ENCODE results near the gene MOB1A. TPM values are rescaled to one million over a fixed set of nuclear protein-coding genes. Genes with fewer than 3 reads are reported as not detected.
"Not testable (repeated sequence)": the region's sequence is repeated elsewhere in the genome, so short reads cannot be mapped to it uniquely, and the experiment has no call there.

The MOB1A gene
- total RNA-seq, 1 donor from 2014 or later, result 94.6 TPM

DNA sequence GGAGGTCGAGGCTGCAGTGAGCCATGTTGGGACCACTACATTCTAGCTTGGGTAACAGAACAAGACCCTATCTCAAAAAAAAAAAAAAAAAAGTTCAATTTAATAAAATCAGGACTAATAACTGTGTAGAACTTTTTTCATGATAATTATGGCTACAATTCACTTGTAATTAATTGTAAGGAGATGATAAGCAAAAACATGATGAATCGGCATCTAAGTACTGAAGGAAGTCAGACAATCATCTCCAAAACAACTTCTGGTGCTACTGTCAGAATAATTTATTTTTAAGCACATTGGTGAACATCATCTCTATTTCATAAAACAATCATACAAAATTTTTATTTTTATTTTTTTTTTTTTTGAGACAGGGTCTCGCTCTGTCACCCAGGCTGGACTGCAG is 10.0 kb upstream of the MOB1A start:
- Mint-ChIP-seq H3K27me3 (ENCODE audit: low read depth) (peaks cover 31% of the 10 kb centered on the region), H3K4me1 (no peaks in the 10 kb centered on the region), H3K27ac (ENCODE audit: unreplicated experiment) (no peak overlapping the region), H3K9me3 (no peaks in the 10 kb centered on the region), H3K36me3 (ENCODE audit: low read depth) (no peaks in the 10 kb centered on the region), H3K4me3 (no peak overlapping the region)
- TF ChIP-seq, protein P1, sequence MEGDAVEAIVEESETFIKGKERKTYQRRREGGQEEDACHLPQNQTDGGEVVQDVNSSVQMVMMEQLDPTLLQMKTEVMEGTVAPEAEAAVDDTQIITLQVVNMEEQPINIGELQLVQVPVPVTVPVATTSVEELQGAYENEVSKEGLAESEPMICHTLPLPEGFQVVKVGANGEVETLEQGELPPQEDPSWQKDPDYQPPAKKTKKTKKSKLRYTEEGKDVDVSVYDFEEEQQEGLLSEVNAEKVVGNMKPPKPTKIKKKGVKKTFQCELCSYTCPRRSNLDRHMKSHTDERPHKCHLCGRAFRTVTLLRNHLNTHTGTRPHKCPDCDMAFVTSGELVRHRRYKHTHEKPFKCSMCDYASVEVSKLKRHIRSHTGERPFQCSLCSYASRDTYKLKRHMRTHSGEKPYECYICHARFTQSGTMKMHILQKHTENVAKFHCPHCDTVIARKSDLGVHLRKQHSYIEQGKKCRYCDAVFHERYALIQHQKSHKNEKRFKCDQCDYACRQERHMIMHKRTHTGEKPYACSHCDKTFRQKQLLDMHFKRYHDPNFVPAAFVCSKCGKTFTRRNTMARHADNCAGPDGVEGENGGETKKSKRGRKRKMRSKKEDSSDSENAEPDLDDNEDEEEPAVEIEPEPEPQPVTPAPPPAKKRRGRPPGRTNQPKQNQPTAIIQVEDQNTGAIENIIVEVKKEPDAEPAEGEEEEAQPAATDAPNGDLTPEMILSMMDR (conservative IDR thresholded peaks at IDR 0.05), result no peak
- no peak for DNase-seq (ENCODE audit: low read depth, low spot score)

DNA sequence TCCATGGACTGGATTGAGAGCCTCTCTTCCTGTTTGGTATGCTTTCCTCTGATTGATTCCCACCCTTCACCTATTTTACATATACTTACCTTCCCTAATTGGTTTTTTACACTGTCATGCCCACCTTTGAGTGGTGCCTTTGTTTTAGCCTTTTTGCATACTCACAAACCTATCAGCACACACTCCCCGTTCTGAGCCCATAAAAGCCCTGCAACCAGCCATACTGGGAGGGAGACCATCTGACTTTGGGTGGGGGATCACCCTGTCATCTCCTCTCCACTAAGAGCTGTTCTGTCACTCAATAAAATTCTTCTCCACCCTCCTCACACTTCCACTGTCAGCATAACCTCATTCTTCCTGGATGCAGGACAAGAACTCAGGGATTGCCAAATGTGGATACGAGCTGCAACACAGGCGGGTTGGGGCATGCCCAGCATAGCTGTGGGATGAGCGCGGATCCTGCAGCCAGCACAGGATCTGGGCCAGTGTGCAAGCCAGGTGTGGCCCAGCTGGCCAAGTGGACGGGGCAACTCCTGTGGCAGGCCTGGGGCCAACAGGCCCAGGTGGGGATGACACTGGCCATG is 9.4 kb upstream of the MOB1A start:
- TF ChIP-seq, protein P1 (conservative IDR thresholded peaks at IDR 0.05), result no peak
- no peak for DNase-seq (ENCODE audit: low read depth, low spot score)
- Mint-ChIP-seq H3K27ac (ENCODE audit: unreplicated experiment) (no peak overlapping the region), H3K4me1 (no peaks in the 10 kb centered on the region), H3K27me3 (ENCODE audit: low read depth) (peaks cover 31% of the 10 kb centered on the region), H3K9me3 (no peaks in the 10 kb centered on the region), H3K36me3 (ENCODE audit: low read depth) (no peaks in the 10 kb centered on the region), H3K4me3 (peak overlapping the region; percentile 5)

DNA sequence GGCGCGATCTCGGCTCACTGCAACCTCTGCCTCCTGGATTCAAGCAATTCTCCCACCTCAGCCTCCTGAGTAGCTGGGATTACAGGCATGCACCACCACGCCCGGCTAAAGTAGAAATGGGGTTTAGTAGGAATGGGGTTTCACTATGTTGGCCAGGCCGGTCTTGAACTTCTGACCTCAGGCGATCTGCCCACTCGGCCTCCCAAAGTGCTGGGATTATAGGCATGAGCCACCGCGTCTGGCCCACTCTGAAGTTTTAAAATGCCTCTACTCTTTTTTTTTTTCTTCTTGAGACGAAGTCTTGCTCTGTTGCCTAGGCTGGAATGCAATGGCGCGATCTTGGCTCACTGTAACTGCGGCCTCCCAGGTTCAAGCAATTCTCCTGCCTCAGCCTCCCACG is 8.0 kb upstream of the MOB1A start:
- H3K9me3 Mint-ChIP-seq, result not testable (repeated sequence)

DNA sequence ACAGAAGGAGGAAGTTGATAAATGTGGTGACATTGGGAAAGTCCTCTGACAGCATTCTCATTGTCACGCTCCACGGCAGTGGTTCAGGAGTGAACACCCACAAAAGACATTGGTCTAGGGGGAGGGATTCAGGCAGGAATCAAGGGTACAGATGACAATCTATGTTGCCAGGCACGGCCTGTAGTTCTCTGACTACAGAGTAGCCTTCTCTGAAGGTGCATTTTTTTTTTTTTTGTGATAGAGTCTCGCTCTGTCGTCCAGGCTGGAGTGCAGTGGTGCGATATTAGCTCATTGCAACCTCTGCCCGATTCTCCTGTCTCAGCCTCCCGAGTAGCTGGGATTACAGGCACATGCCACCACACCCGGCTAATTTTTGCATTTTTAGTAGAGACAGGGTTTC is 7.4 kb upstream of the MOB1A start:
- TF ChIP-seq, protein P1 (conservative IDR thresholded peaks at IDR 0.05), result no peak
- Mint-ChIP-seq H3K27ac (ENCODE audit: unreplicated experiment) (no peak overlapping the region), H3K4me1 (no peaks in the 10 kb centered on the region), H3K4me3 (no peak overlapping the region), H3K27me3 (ENCODE audit: low read depth) (peaks cover 19% of the 10 kb centered on the region), H3K36me3 (ENCODE audit: low read depth) (no peaks in the 10 kb centered on the region), H3K9me3 (no peaks in the 10 kb centered on the region)
- no peak for DNase-seq (ENCODE audit: low read depth, low spot score)

More for the DNA sequence above, 8.0 kb upstream of the MOB1A start:
- H3K4me1 Mint-ChIP-seq; H3K27ac Mint-ChIP-seq (ENCODE audit: unreplicated experiment); H3K36me3 Mint-ChIP-seq (ENCODE audit: low read depth); DNase-seq (ENCODE audit: low read depth, low spot score); H3K4me3 Mint-ChIP-seq: not testable (repeated sequence)
- peaks cover 21% of the 10 kb centered on the region for H3K27me3 Mint-ChIP-seq (ENCODE audit: low read depth)

DNA sequence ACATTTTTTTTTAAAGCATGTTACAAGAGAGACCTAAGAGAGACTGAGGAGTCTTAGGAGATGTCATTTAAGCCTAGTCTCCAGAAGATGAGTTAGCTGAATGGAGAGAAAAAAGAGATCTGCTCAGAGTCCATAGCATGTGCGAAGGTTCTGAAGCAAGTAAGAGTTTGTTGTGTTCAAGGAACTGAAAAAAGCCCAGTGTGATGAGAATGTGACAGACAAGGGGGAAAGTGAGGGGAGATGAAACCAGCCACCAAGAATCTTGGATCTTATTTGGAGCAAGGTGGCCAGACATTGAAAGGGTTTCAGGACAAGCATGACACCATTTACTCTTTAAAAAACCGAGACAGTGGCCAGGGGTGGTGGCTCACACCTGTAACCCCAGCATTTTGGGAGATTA is 5.2 kb upstream of the MOB1A start:
- TF ChIP-seq, protein P1 (conservative IDR thresholded peaks at IDR 0.05), result no peak
- Mint-ChIP-seq H3K27me3 (ENCODE audit: low read depth) (peaks cover 6% of the 10 kb centered on the region), H3K9me3 (no peaks in the 10 kb centered on the region), H3K27ac (ENCODE audit: unreplicated experiment) (no peak overlapping the region), H3K4me1 (no peaks in the 10 kb centered on the region), H3K4me3 (no peak overlapping the region), H3K36me3 (ENCODE audit: low read depth) (no peaks in the 10 kb centered on the region)
- DNase-seq (ENCODE audit: low read depth, low spot score), result no peak

DNA sequence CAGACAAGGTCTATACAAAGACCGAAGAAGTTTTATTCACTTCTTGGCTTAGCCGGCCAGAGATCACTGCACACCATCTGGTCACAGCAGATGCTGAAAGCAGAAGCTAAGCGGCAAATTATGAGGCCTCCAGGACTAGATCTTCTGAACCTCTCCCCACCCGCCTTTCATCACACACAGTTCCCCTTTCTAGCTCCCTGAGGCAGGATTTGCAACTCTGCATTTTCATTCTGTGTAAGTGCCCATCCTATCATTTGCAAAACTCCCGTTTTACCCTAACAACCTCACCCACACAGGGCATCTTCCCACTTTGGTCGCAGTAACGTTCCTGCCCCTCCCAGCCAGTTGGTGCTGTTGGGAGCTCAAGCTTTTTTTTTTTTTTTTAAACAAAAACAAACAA is 3.1 kb upstream of the MOB1A start:
- peaks cover 1% of the 10 kb centered on the region for H3K36me3 Mint-ChIP-seq (ENCODE audit: low read depth)
- peaks cover 13% of the 10 kb centered on the region for H3K4me1 Mint-ChIP-seq
- TF ChIP-seq, protein P1 (conservative IDR thresholded peaks at IDR 0.05), result no peak
- no peak for DNase-seq (ENCODE audit: low read depth, low spot score)
- H3K27ac Mint-ChIP-seq (ENCODE audit: unreplicated experiment), result no peak overlapping the region
- H3K27me3 Mint-ChIP-seq (ENCODE audit: low read depth), result peaks cover 2% of the 10 kb centered on the region
- H3K9me3 Mint-ChIP-seq, result no peaks in the 10 kb centered on the region
- peak overlapping the region; percentile 13 for H3K4me3 Mint-ChIP-seq
